PC-3 (cell line): ENCODE measurements around the gene CBL. TPM values are rescaled to one million over a fixed set of nuclear protein-coding genes. Genes with fewer than 3 reads are reported as not detected.

Experiments
- ATAC-seq: fragments of 200-7000 bp; cut with Tn5 transposase; 2 replicates; pipeline ENCODE4 v1.9.1; 2020; ENCODE audit warnings: mild to moderate bottlenecking, moderate library complexity
- BruUV-seq: library from RNA; stranded (reverse); fragments of 400-500 nt; replicated peaks from 2 replicates; lab custom pipeline; 2021; lab: Mats Ljungman, UMichigan
- CTCF ChIA-PET: fragments of 300-600 bp; sonication (Branson Sonifier 250); formaldehyde crosslinking; loops from one replicate; lab custom pipeline; 2022; ENCODE audit warnings: antibody characterized with exemption; lab: Charles Lee
- POLR2A ChIA-PET: fragments of 300-600 bp; sonication (Branson Sonifier 250); formaldehyde crosslinking; loops from one replicate; lab custom pipeline; 2022; ENCODE audit warnings: antibody characterized with exemption; ENCODE audit not compliant: unreplicated experiment; lab: Charles Lee
- DNase-seq: peaks from one replicate; pipeline ENCODE4 v3.0.0-alpha.2; 2015
- H2AFZ ChIP-seq: fragments of 300-600 bp; sonication (generic); 2 replicates; pipeline ENCODE4 v1.6.0; 2016; ENCODE audit warnings: antibody characterized with exemption, low read length
- H3F3A ChIP-seq: fragments of 300-600 bp; sonication (generic); one replicate; pipeline ENCODE4 v1.6.0; 2017; ENCODE audit warnings: antibody characterized with exemption, low read length, control low read depth, mild to moderate bottlenecking; ENCODE audit not compliant: unreplicated experiment
- H3K27ac ChIP-seq: fragments of 300-600 bp; sonication (generic); 2 replicates; pipeline ENCODE4 v1.5.1; 2016; ENCODE audit warnings: mild to moderate bottlenecking, low read length
- H3K27me3 ChIP-seq: fragments of 300-600 bp; sonication (generic); 2 replicates; pipeline ENCODE4 v1.6.1; 2016; ENCODE audit warnings: low read length, mixed read lengths
- H3K36me3 ChIP-seq: fragments of 300-600 bp; sonication (generic); 2 replicates; pipeline ENCODE4 v1.6.1; 2016; ENCODE audit warnings: low read depth, mixed run types, low read length, mixed read lengths
- H3K4me1 ChIP-seq: fragments of 300-600 bp; sonication (generic); 2 replicates; pipeline ENCODE4 v1.5.1; 2016; ENCODE audit warnings: low read length; ENCODE audit not compliant: insufficient read depth
- H3K4me2 ChIP-seq: fragments of 300-600 bp; sonication (generic); 2 replicates; pipeline ENCODE4 v1.6.0; 2016; ENCODE audit warnings: low read length
- H3K4me3 ChIP-seq: fragments of 300-600 bp; sonication (generic); 2 replicates; pipeline ENCODE4 v1.5.1; 2016; ENCODE audit warnings: mild to moderate bottlenecking, low read length, mixed read lengths
- H3K79me2 ChIP-seq: fragments of 300-600 bp; sonication (generic); 2 replicates; pipeline ENCODE4 v1.6.1; 2017; ENCODE audit warnings: low read length, mixed read lengths
- H3K9ac ChIP-seq: fragments of 300-600 bp; sonication (generic); 2 replicates; pipeline ENCODE4 v1.6.0; 2016; ENCODE audit warnings: mild to moderate bottlenecking, low read length
- H3K9me2 ChIP-seq: fragments of 300-600 bp; sonication (generic); replicated peaks from 2 replicates; pipeline ENCODE4 v1.6.1; 2016; ENCODE audit warnings: mixed run types, low read length, mixed read lengths
- H3K9me3 ChIP-seq: fragments of 300-600 bp; sonication (generic); 2 replicates; pipeline ENCODE4 v1.6.1; 2016; ENCODE audit warnings: low read length, mixed read lengths
- H4K20me1 ChIP-seq: fragments of 300-600 bp; sonication (generic); 2 replicates; pipeline ENCODE4 v1.6.1; 2016; ENCODE audit warnings: low read length, mixed read lengths
- EZH2 ChIP-seq: fragments of 300-600 bp; sonication (generic); IDR thresholded peaks from one replicate; pipeline ENCODE4 v1.6.1; 2017; ENCODE audit warnings: antibody characterized with exemption, mild to moderate bottlenecking, low read length; ENCODE audit not compliant: unreplicated experiment
- EZH2phosphoT487 ChIP-seq: fragments of 300-600 bp; sonication (generic); IDR thresholded peaks from 2 replicates; pipeline ENCODE4 v1.6.1; 2018; ENCODE audit warnings: mild to moderate bottlenecking, antibody characterized with exemption, low read length, borderline replicate concordance
- intact Hi-C: fragments of 100-400 bp; cut with micrococcal nuclease; formaldehyde crosslinking; loops from 2 replicates; pipeline ENCODE4 v1.9.0; 2023
- total RNA-seq: library from RNA; depleted of rRNA; stranded (reverse); fragments of >200 nt; gene quantifications from 2 replicates; pipeline ENCODE4 v1.2.3, GENCODE V29; 2014
- TF ChIP-seq, protein P1 (sequence below): fragments of 300-600 bp; sonication (generic); conservative IDR thresholded peaks from 2 replicates; pipeline ENCODE4 v1.5.1; 2017; ENCODE audit warnings: antibody characterized with exemption, low read depth, mild to moderate bottlenecking, low read length

CBL gene
- total RNA-seq, 1 experiment from 2014 or later, result 11.4 TPM

DNA sequence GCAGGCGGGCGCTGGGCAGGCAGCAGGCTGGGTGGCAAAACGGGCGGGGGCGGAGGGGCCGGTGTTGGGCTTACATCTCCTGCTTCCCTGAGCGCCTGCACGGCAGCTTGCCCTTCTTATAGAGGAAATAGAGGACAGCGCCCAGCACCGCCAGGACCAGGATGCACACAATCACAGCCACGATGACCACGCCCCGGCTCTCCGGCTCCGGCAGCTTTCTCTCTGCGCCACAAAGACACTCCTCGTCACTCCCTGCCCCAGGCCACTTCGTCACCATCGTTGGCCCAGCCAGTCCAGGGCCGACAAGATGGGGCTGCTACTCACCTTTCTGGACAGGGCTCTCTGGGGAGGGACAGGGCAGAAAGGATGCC is 104.5 kb downstream of the CBL start:
- Histone ChIP-seq H3F3A (no peaks in the 10 kb centered on the region), H3K4me3 (no peak overlapping the region), H2AFZ (no peak overlapping the region), H3K9me3 (no peaks in the 10 kb centered on the region), H3K27me3 (no peaks in the 10 kb centered on the region), H3K4me2 (no peak overlapping the region), H3K4me1 (peaks cover 9% of the 10 kb centered on the region), H3K9me2 (no peaks in the 10 kb centered on the region), H3K79me2 (peaks cover 16% of the 10 kb centered on the region), H3K27ac (no peak overlapping the region), H3K9ac (no peak overlapping the region), H3K36me3 (peaks cover 49% of the 10 kb centered on the region), H4K20me1 (0 out of 2 replicates have a peak, but pooled peaks cover 5% of the 10 kb centered on the region)
- intact Hi-C loops, result no loop called here
- CTCF ChIA-PET, result no interaction called here
- POLR2A ChIA-PET, result no interaction called here
- TF ChIP-seq EZH2, result no peak
- no peak for TF ChIP-seq EZH2phosphoT487
- TF ChIP-seq, protein P1, sequence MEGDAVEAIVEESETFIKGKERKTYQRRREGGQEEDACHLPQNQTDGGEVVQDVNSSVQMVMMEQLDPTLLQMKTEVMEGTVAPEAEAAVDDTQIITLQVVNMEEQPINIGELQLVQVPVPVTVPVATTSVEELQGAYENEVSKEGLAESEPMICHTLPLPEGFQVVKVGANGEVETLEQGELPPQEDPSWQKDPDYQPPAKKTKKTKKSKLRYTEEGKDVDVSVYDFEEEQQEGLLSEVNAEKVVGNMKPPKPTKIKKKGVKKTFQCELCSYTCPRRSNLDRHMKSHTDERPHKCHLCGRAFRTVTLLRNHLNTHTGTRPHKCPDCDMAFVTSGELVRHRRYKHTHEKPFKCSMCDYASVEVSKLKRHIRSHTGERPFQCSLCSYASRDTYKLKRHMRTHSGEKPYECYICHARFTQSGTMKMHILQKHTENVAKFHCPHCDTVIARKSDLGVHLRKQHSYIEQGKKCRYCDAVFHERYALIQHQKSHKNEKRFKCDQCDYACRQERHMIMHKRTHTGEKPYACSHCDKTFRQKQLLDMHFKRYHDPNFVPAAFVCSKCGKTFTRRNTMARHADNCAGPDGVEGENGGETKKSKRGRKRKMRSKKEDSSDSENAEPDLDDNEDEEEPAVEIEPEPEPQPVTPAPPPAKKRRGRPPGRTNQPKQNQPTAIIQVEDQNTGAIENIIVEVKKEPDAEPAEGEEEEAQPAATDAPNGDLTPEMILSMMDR, result no peak
- no TSS peak for BruUV-seq
- DNase-seq (no peak), ATAC-seq (no peak)

DNA sequence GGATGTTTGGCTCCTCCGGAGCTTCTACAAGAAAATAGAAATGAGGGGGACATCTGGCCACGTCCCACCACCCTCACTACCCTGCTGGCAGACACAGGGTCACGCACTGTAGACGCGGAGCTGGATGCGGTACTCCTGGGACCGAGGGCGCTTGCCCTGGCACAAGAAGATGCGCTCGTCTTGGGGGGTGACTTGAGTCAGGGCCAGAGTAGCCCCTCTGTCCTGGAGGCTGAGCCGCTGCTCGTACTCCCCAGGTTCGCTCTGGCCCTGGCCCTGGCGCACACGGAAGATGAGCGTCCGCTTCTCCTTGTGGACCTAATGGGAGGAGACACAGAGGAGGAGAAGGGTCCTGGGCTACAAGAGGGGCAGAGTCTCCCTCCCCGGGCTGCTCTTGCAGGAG is 108.6 kb downstream of the CBL start:
- H3K36me3 ChIP-seq, result peaks cover 39% of the 10 kb centered on the region
- peak overlapping the region; percentile 94 for H3K4me2 ChIP-seq
- 0 out of 2 replicates have a peak, but pooled peaks cover 5% of the 10 kb centered on the region for H4K20me1 ChIP-seq
- intact Hi-C loops, result no loop called here
- ATAC-seq (no peak), DNase-seq (no peak)
- peaks cover 36% of the 10 kb centered on the region for H3K4me1 ChIP-seq
- H3K79me2 ChIP-seq, result peaks cover 29% of the 10 kb centered on the region
- no peaks in the 10 kb centered on the region for H3F3A ChIP-seq
- no peaks in the 10 kb centered on the region for H3K9me3 ChIP-seq
- TF ChIP-seq EZH2 (no peak), EZH2phosphoT487 (no peak)
- TF ChIP-seq, protein P1, result no peak
- peak overlapping the region; percentile 92 for H3K4me3 ChIP-seq
- no peaks in the 10 kb centered on the region for H3K27me3 ChIP-seq
- peak overlapping the region; percentile 63; the same call in 1 of the 2 replicates for H3K9ac ChIP-seq
- no TSS peak for BruUV-seq
- H3K9me2 ChIP-seq, result no peaks in the 10 kb centered on the region
- POLR2A ChIA-PET, result interaction anchor here (0.5 kb wide), 1 partner anchor 960 kb away, joined by 3 read pairs; no protein-coding TSS in a partner anchor
- H2AFZ ChIP-seq, result no peak overlapping the region
- peak overlapping the region; percentile 53 for H3K27ac ChIP-seq
- CTCF ChIA-PET, result interaction anchor here (0.6 to 1.3 kb wide), 4 partner anchors 24 to 258 kb away, joined by 3 to 6 read pairs (median 3); partner anchors contain the start of genes CBL and NLRX1
